GM03348 (cell line): ENCODE data around the gene RIN1.
A peak's percentile ranks its signal among the peaks of the same experiment; 100 is the strongest.
"Not testable (repeated sequence)": the region's sequence is repeated elsewhere in the genome, so short reads cannot be mapped to it uniquely, and the experiment has no call there.

Experiments used
- DNase-seq: peaks from one replicate; pipeline ENCODE4 v3.0.0; 2012; ENCODE audit warnings: low spot score

RIN1 gene

DNA sequence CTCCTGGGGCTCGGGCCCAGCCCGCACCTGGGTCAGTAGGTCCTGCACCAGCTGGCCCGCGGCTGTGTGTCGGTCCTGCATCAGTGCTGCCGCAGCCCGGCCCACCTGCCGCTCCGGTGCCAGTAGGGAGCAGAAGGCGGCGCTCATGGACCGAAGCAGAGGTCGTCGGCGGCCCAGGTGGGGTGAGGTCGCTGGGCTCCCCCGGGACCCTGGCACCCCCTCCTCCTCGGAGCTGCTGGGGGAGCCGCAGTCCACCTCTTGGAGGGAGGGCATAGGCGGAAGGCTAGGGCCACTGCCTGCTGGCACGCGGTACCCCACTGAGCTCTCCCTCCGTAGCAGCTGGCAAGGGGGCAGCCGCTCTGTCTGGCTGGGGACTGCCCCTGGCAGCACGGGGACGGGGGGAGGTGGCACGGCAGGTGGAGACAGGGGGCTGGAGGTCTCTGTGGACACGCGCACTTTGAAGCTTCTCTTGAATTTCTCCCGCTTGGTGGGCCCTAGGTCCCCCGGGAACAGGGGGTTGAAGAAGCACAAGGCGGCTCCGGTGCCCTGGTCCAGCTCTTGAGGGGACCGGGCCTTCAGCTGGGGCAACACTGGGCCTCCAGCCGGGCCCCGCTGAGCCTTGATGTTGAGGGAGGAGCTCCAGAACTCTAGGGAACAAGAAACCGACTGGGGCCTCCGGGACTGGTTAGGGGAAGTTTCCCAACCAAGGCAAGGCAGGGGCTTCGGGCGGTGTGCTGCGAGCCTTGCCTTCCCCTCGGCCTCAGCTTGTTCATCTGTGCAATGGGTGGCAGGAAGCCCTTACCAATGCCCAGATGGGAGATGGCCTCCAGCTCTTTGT lies 1.4 kb downstream of the RIN1 start:
- DNase-seq, result no peak

- DNase-seq, result no peak
Measured at GRCh38 chr11:66333896-66334604, 2.2 kb downstream of the RIN1 start.

DNA sequence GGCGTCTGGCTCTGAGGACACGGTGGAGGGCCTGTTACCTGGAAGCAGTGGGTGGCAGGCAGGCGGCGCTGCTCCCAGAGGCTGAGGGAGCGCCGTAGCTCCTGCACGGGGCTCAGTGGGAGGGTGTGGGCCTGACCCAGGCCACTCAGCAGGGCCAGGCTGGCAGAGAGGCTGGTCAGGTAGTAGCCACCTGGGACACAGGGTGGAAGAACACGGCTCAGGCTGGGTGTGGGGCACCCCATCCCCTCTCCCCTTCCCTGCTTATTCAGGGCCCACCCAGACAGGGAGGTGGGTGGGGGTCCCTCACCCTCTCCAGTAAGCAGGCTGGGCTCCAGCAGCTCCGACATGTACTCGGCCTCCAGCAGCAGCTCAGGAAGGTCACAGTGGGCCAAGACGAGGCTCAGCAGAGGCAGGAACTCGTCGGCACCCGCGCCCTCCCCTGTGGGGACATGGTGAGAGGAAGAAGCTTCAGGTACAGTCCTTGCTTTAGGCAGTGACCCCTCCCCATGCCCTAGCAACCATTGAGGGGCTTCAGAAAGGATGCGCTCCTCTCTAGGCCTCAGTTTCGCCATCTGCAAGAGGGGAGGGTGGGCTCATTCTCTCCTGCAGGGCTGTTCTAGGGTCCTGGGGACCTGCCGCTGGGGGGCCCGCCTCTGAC lies 2.9 kb downstream of the RIN1 start:
- DNase-seq, result no peak

DNA sequence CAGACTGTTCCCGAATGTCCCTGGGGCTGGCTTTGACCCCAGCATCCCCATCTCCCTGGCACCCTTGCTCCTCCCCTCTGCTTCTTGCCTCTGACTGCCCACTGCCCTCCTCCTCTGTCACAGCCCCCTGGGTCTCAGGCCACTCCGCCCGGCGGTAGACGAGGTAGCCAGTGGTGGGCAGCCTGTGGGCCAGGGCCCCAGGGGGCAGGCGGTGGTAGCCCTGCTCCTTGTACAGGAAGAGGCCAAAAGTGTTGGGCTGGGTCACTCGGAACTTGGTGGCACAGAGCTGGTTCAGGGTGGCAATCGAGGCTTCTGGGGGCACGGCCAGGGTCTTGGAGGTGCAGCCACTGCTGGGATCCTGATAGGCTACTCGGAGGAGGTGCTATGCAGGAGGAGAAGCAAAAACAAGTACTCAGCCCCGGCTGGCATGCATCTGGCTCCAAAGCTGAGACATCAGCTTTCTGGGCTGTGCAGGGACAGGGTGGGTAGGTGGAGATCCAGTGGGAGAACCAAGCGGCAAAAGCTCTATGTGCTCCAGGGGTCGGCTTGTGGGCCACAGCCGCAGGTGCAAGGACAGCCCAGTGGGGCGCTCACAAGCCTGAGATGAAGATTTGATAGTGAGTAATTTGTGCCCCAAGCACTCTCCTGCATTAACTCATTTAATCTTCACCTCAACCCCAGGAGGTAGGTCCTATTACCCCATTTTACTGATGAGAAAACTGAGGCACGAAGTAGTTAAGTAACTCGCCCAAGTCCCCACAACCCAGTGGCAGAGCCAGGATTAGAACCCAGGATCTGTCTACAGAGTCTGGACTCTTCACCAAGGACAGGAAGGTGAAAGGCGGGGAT lies 3.6 kb downstream of the RIN1 start:
- no peak for DNase-seq

DNA sequence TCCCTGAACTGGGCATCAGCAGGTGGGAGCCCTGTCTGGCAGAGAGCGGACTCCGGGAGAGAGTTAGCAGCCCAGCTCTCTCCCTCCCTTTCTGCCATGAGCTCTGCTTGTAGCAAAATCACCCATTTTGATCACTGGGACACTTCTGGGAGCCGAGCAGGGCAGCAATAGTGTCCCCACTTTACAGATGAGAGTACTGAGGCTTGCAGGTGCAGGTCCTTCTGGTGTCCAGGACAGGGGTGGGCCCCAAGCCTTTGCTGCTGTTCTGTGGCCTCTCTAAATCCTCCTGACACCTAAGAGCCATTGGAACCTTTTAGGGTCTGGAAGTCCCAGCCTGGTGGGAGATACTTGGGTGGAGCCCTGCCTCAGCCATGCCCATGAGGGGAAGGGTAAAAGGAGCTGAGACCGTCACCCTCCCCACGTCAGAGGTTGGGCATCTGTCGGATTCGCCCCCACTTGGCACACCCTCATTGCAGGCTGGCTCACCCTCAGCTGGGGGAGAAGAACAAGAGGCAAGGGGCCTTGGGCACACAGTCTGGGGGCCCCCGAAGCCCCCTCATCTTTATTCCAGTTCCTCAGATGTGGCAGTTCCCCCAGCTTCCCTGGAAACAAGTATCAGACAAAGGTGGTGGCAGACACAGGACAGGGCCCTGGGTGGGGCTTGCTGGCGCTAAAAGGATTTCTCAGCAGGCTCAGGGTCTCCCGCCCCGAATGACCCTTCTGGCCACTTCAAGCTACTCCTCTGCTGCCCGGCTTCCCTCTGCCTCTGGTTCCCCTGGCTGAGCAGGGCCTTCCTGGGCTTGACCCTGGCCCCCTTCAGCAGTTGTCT lies 4.5 kb downstream of the RIN1 start:
- DNase-seq, result no peak

- no peak for DNase-seq
Measured at GRCh38 chr11:66330931-66331330, 5.3 kb downstream of the RIN1 start.

DNA sequence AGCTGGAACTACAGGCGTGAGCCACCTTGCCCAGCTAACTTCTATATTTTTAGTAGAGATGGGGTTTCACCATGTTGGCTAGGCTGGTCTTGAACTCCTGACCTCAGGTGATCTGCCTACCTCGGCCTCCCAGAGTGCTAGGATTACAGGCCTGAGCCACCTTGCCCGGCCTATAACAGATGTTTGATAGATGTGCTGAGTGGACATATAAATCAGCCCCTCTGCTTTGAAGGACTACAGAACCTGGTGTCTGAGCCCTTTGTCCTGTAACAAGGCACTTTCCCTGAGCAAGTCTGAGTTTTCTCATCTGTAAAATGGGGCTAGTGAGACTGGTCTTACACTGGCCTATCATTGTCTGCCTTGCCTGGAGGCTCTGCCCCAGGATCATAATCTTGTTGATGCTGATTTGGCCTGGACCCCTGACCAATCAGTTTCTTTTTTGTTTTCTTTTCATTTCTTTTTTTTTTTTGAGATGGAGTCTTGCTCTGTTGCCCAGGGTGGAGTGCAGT lies 7.0 kb downstream of the RIN1 start:
- no peak for DNase-seq

DNA sequence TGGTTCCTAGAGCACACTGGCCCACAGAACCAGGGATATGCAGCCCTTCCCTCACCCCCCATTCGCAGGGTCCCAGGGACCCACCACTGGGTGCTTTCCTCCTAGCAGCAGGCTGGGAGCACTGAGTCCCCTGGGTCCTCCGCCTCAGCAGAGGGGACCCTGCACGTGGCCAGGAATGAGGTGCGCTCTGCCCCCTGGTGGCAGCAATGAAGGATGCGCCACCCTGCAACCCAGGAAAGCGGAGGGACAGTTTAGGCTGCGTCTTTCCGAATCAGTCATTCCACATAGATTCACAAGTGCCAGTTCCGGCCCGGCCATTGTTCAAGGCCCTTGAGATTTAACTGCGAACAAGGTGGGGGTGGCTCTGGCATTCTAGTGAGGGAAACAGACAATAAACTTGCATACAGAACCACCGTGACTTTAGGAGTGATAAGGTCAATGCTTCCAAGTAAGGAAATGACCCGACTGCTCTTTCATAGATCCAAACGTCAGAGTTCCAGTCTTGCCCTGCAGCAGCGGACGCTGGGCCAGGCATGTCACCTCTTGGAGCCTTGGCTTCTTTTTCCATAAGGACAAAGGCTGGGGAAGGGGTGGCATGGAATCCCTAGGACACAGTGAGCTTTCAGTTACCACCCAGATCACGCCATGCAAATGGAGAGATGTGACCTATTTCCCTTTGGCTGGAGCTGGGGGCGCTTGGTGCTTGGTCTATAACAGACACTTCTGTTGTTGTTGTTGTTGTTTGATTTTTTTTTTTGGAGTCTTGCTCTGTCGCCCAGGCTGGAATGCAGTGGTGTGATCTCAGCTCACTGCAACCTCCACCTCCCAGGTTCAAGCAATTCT lies 7.7 kb downstream of the RIN1 start:
- DNase-seq, result peak; percentile 86

- no peak for DNase-seq
Measured at GRCh38 chr11:66328031-66328301, 8.3 kb downstream of the RIN1 start.

DNA sequence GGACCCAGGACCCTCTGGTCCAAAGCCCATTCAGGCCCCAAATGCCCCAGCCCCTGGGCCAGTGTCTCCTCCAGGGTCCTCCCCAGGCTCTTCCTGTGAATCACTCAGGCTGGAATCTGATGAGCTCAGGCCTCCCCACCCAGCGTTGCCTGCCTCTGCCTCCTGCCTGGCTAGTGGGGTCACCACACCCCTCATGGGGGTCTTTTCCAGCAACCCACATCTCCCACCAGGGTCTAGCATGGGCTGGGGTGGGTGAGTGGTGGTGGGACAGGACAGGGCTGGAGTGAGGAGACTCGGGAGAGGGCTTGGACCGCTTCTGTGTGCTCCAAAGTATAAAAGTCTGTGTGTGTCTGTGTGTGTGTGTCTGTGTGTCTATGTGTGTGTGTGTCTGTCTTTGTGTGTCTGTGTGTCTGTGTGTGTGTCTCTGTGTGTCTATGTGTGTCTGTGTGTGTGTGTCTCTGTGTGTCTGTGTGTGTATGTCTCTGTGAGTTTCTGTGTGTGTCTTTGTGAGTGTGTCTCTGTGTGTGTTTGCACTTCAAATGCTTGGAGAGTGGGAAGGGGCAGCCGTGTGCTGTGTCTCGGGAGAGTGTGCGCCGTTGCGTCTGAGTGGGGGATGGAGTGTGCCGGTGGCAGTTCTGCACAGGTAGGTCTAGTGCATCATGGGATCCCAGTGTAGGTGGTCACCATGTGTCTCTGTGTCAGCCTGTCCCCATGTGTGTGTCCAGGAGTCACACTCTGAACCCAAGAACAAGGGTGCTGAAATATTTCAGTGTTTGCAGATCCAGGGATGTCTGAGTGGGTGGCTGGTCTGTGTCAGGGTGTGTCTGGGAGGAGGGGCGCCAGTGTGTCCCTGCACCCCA lies 8.8 kb downstream of the RIN1 start:
- DNase-seq, result peak; percentile 78

- peak; percentile 68 for DNase-seq
Measured at GRCh38 chr11:66326261-66327111, 9.7 kb downstream of the RIN1 start.

- DNase-seq, result no peak
Measured at GRCh38 chr11:66325263-66325671, 11.0 kb downstream of the RIN1 start.

DNA sequence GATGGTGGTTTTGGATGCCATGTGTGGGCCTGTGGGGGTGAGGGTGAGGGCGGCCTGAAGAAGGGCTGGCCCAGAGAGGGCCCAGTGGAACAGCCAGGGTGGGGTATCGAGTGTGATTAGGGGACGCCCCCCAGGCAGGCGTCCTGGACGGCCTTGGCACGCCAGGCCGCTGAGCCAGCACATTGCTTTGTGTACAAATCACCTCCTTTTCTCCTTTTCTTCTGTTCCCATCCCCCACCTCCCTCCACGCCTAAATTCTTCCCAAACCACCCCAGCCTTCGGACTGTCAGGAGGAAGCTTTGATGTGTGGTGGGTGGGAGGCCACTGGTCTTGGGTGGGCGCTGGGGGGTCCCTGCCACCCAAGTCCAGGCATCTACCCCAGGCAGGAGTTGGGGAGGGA lies 11.6 kb downstream of the RIN1 start:
- DNase-seq, result peak; percentile 54

DNA sequence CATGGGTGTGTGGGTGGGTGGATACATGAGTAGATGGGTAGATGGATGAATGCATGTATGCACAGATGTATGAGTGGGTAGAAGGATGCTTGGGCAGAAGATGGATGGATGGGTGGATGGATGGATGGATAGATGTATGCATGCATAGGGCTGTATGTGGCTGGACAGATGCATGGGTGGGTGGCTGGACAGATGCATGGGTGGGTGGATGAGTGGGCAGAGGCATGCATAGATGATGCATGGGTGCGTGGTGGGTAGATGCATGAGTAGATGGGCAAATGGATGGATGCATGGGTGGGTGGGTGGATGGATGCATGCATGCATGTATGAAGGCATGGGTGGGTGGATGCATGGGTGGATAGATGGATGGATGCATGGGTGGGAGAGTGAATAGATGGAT lies 12.6 kb downstream of the RIN1 start:
- DNase-seq, result no peak

DNA sequence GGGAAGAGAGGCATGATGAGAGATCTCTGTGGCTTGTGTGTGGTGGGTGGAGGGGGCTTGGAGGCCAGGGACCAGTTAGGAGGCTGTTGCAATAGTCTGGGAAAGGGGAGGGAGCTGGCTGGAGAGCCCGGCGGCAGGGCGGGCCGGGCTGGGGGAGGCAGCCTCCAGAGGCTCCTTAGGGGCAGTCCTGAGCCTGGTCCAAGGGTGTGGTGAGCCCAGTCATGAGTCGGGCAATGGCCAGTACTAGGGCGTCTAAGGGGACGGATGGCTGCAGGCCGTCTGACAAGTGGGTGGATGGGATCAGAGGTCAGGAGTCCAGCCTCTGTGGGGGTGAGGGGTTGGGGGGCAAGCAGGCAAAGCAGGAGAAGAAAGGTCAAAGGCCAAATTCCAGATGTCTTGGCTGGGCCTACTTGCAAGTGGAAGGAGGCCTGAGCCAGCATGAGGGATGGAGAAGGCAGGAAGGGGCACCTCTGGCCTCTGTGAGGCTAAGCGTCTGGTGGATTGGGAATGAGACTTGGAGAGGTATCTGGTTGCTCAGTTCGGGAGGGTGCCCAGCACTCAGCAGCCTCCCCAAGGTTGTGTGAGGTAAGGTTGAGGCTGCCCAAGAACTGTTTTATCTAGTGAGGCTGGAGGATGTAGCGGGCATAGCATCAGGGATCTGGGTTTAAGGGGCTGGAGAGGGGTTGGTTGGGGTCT lies 13.4 kb downstream of the RIN1 start:
- peak; percentile 76 for DNase-seq

GRCh38 chr11:66321606-66322005 lies 14.6 kb downstream of the RIN1 start:
- no peak for DNase-seq

GRCh38 chr11:66320748-66321147 lies 15.5 kb downstream of the RIN1 start:
- not testable (repeated sequence) for DNase-seq

DNA sequence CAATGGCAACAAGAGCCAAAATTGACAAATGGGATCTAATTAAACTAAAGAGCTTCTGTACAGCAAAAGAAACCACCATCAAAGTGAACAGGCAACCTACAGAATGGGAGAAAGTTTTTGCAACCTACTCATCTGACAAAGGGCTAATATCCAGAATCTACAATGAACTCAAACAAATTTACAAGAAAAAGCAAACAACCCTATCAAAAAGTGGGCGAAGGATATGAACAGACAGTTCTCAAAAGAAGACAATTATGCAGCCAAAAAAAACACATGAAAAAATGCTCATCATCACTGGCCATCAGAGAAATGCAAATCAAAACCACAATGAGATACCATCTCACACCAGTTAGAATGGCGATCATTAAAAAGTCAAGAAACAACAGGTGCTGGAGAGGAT lies 15.9 kb downstream of the RIN1 start:
- not testable (repeated sequence) for DNase-seq
